HG02970 (cell line): ENCODE results near the gene MPZL3.

Source experiments
- ATAC-seq: cut with Tn5 transposase; IDR thresholded peaks from one replicate; pipeline ENCODE4 v1.9.1; 2021; ENCODE audit warnings: mild to moderate bottlenecking, moderate library complexity, moderate number of reproducible peaks; ENCODE audit not compliant: unreplicated experiment, low FRiP score

MPZL3 gene, protein sequence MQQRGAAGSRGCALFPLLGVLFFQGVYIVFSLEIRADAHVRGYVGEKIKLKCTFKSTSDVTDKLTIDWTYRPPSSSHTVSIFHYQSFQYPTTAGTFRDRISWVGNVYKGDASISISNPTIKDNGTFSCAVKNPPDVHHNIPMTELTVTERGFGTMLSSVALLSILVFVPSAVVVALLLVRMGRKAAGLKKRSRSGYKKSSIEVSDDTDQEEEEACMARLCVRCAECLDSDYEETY

DNA sequence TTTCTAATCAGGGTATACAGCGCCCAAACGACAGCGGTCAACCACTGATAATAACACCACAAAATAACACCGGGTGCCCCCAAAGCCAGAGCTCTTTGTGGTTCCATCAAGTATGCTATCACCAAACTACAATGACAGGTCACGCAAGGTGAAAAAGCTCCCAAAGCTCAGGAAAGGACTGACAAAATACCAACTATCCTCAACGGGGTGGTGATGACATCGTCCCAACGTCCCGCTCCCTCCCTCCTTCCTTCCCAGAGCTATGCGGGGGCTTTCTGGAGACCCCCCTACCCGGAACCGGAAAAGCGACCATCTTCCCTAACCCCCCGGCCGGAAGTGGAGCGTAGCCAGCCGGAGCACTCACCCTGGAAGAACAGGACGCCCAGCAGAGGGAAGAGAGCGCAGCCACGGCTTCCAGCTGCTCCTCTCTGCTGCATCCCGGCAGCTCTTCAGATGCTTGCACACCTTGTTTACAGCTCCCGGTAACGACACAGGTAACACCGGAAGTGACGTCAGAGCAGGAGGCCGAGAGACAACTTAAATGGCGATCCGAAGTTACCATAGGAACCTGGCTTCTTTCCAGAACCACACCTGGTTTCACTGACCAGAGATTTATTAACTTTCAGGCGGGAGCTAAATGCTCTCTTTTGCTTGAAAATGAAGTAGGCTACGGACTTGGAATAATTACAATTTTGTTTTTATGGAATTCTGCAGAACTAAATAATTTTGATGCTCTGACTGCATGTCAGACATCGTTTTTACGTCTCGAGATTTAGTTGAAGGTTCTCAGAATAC lies at the start of gene MPZL3:
Gene MPZL3 (minus strand): TSS at position 508 of the 795 bp plus-strand sequence. CDS start 71 bp downstream, at position 437.
- ATAC-seq = peak; percentile 62

DNA sequence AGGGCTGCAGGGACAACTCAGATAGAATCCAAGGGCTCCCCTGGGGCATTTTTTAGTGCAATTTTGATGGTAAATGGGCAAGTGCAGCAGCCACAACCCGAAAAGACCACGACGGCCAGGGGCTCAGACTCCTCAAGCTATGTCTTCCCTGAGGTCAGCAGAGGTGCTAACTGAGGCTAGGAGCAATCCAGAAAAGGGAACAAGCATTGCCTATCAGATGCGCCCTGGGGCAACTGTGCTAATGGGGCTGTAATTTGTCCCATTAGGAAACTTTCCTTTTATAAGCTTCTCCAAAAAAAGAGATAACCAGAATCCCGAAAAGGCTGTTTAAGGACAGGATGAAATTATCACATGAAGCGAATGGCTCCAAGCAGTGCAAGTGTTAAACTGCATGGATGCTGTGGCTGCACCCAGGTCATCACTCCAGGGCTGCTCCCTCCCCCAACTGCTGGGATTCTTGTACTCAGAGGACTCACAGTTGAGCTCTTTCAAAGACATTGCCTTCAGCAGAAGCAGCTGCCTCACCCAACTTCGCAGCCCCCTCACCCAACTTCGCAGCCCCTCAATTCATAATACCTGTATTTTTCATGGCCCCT lies 49.5 kb upstream of the MPZL3 start:
- no peak for ATAC-seq

DNA sequence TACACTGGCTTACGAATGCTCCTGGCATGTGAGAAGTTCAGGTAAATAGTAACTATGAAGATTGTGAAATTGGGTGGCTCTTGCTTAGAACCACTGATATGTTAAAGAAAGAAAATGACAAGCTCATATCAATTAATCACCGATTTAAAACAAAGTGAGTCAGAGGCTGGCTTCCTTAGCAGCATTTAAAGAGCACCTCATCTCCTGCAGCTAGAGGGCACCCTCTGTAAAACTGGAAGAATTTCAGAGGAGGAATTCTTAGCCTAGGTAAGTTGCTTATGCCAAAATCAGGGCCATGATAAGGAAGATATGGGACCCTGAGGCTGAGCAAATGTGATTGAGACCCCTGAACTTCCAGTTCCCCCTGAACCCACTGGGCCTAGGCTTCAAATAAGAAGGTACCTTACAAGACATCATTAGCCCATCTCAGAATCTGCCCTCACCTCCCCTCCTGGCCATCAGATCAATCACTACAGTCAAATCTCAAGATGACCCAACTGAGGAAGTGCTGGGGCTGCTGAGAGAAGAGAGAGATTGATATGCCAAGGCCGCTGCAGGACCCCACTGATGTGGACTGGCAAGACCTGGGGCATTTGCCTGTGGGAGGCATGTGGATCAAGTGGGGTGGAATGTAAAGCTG lies 43.8 kb upstream of the MPZL3 start:
- ATAC-seq = no peak

DNA sequence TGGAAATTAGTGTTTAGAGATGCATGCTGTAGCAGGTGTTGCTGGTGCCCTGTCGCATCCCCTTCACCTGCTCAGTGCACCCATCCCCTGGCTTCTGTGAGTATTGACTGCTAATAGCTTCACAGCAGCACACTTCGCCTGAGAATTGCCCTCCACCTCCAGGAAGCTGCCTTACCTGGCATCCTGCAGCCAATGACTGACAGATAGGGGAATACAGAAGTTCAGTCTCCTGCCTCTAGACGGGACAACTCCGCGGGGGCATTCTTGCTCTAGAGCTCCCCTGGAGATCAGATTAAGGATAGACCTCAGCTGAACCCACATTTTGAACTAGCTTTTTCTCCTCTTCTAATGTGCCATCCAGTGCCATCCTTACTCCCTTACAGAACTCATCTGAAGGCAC lies 43.0 kb upstream of the MPZL3 start:
- no peak for ATAC-seq

DNA sequence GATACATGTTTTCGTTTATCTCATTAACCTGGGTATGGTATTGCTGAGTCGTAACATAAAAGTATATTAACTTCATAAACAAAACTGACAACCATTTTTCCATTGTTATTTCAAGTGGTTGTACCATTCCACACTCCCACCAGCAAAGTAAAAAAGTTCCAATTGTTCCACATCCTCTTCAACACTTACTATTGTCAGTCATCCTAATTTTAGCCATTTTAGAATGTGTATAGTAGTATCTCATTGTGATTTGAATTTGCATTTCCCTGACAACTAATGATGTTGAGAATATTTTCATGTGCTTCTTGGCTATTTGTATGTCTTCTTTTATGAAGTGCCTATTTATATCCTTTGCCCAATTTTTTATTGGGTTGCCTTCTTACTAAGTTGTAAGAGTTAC lies 41.9 kb upstream of the MPZL3 start:
- no peak for ATAC-seq

DNA sequence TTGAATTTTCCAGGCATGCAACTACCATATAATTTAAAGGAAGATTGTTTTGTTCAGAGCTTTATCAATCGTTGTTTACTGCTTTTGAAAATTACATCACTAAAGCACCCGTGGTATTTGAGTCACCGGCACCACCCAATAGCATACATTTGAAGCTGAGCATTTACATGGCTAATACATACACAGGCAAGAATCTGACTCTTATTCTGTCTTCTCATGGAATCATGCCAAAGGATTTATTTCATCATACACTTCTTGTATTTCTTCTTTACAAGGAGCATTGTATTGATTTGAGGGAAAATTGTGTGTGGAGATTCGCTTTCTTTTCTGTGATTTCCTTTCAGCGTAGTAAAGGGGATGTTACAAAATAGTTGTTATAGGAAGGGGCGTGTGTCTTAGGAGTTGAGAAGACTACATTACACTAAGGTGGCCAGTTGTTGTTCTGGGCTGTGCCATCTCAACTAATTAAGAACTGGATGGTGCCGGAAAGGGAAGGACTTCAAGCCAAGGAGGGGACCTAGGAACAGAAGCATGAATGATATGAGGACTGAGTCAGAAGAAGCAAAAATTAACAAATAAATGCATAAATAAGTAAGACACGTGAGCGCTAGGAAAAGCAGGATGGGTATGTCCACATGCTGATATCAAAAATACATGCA lies 39.4 kb upstream of the MPZL3 start:
- no peak for ATAC-seq

DNA sequence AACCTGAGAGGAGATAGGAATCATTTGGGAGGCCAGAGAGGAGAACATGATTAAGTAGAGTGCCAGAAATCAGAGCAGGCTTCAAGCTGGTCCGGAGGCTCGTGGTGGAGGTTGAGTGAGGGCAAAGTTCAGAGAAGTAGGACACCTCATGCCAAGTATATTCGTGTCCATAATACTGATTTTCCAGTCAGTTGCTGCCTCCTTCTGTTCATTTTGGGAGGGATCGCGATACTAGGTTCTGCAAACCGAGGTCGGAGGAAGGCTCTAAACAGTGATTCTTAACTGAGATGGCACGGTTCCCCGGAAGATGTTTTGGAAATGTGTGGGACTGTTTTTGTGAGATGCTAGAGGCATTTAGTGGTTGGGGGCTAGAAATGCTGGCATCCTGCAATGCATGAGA lies 38.8 kb upstream of the MPZL3 start:
- ATAC-seq = no peak

DNA sequence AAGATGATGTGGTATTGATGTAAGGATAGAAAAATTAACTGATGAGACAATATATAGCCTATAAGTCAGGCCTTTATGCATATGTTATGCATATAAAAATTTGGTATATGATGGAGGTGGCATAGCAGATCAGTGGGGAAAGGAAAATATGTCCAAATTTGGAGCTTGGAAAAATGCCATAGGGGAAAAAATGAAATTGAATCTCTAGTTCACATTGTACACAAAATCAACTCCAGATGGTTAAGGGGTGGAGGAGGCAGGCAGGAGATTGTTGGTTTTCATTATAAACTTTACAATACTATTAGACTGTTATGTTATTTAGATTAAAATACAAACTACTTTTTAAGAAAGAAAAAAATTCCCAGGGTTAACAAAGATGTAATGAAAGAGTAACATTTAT lies 37.2 kb upstream of the MPZL3 start:
- no peak for ATAC-seq

DNA sequence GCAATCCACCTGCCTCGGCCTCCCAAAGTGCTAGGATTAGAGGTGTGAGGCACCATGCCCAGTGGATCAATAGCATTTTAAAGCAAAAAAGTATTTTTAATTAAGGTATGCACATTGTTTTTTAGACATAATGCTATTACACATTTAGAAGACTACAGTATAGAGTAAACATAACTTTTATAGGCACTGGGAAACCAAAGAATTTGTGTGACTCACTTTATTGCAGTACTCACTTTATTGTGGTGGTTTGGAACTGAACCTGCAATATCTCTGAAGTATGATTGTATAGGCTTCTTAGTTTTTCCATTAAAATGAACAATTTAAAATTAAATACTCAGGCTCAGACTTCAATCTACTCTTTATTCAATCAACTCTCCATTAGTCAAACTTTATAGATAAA lies 34.8 kb upstream of the MPZL3 start:
- ATAC-seq = no peak

DNA sequence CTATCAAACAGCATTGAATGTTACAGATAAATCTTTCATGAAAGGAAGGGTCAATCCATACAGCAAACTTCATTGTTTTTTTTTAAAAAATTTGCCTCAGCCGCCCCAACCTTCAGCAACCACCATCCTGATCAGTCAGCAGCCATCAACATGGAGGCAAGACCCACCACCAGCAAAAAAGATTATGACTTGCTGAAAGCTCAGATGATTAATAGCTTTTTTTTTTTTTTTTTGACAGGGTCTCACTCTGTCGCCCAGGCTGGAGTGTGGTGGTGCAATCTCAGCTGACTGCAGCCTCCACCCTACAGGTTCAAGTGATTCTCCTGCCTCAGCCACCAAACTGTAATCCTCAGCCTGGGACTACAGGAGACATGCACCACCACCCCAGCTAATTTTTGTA lies 34.4 kb upstream of the MPZL3 start:
- no peak for ATAC-seq

DNA sequence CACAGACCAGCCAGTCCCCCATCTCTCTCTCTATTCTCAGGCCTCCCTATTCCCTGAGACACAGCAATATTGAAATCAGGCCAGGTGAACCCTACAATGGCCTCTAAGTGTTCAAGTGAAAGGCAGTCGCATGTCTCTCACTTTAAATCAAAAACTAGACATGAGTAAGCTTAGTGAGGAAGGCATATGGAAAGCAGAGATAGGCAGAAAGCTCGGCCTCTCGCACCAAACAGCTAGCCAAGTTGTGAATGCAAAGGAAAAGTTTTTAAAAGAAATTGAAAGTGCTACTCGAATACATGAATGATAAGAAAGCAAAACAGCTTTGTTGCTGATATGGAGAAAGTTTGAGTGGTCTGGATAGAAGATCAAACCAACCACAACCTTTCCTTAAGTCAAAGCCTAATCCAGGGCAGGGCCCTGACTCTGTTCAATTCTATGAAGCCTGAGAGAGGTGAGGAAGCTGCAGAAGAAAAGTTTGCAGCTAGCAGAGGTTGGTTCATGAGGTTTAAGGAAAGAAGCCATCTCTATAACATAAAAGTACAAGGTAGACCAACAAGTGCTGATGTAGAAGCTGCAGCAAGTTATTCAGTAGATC lies 31.7 kb upstream of the MPZL3 start:
- no peak for ATAC-seq

DNA sequence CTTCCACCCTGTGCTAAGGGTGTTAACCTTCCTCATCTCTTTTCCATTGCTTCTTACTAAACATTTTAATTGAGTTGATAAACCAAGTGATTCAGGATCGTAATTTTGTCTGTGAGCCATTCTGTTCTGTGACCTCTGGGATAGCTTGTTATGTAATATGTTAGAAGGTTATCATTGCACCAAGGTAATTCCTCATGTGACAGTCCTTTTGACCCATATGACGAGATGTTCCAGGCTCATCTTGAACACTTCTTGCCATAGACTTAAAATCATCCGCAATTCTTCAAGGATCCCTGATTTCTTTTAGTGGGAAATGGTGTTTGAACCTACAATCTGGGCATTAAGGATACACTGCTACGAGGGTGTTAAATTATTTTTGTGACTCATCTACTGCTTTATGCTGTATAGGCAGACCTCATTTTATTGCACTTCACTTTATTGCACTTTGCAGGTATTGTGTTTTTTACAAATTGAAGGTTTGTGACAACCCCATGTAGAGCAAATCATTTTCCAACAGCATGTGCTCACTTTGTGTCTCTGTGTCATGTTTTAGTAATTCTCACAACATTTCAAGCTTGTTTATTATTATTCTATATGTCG lies 31.0 kb upstream of the MPZL3 start:
- no peak for ATAC-seq

DNA sequence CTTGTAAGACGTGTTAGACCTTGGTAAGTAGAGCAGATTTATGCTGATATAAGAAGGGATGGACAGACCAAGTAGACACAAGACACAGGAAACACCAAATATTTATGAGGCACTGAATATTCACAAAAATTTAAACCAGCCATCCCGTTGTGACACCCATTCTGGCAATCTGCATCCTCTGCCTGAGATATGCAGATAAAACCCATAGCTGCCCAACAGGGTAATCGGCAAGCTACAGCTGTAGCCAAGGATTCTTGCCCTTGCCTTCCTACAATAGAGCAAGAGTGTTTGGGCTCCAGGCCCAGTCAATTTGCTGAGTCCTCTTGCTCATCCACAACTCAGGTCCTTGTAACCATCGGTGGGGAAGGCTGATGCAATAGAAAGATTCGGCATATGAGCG lies 30.4 kb upstream of the MPZL3 start:
- no peak for ATAC-seq

DNA sequence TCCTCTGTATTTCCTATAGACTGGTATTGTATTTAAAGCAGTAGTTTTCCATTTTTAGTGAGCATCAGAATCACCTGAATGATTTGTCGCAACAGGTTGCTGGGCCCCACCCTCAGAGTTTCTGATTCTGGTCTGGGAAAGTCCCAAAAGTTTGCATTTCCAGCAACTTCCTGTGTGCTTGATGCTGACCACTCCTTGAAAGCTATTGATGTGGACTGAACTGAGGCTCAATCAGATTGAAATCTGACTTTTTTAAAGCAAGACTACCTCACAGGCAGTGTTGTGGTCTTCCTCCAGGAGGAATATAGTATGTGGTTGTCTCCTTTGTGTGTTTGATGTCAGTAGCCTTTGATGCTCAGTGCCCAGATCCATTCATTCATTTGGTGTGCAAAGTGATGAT lies 29.1 kb upstream of the MPZL3 start:
- ATAC-seq = no peak

DNA sequence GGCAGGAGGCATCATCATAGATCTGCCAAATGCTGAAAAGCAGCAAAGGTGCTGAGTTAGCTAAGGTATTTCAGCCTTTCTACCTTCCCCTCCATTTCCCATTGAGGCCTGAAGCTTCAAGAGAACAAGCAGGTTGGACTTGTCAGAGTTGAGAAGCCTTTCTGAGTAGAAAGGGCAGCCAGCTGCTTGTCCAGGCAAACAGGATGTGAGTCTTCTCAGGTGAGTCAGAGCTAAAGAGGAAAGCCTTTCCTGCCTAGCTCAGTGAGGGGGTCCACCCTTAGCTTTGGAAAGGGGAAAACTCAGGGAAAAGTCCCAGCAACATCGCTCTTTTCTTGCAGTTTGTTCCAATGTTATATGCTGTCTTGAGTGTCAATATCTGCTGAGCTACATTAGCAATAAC lies 25.1 kb upstream of the MPZL3 start:
- ATAC-seq = no peak

DNA sequence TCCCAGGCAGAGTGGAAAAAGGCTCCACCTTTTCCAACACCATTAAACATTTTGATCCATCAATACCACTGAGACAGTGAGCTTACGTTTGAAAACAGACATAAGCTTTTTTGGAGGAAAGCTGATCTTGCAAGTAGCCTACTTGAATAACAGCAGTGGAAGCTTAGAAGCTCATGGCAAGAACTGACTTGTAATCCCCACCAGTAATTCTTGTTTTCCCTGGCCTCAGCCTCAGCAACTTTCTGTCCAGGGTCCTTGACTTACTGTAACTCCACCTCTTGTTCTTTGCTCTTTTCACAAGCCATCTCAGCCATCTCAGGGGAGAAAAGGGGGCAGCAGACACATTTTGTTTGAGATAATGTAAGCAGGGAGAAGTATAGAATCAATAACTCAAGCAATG lies 24.3 kb upstream of the MPZL3 start:
- no peak for ATAC-seq

DNA sequence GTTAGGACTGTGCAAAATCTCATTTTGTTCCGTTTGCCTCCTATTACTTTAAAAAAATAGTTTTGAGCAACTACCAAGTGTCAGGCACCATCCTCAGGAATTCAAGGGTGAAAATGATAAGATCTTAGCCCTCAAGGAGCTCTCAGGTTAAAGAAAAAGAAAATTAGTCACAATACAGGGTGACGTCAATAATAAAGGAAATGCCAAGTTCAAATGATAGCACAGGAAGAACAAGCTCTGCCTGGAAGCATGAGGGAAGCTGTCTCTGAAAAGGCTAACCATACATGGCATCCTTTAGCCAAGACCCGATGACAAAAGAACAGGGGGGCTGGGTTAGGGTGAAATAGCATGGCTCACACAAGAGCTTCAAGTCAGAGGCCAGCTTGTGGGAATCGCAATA lies 23.0 kb upstream of the MPZL3 start:
- ATAC-seq = no peak

DNA sequence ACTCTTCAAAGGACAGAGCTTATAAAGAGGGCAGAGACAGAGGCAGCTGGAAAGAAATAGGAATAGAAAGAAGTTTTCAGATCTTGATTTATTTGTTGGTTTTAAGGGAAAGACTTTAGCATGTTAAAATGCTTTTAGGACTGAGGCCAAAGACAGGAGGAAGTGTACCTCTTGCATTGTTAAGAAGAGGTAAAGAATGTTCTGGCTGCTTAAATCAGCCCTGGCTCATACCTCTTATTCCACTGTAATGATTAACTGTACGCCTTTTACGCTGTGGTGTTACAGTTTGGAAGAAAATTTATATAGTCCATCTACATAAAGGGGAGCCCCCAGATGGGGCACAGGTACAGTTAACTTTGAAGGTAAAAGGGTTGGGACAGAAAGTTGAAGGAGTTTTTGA lies 22.0 kb upstream of the MPZL3 start:
- no peak for ATAC-seq

DNA sequence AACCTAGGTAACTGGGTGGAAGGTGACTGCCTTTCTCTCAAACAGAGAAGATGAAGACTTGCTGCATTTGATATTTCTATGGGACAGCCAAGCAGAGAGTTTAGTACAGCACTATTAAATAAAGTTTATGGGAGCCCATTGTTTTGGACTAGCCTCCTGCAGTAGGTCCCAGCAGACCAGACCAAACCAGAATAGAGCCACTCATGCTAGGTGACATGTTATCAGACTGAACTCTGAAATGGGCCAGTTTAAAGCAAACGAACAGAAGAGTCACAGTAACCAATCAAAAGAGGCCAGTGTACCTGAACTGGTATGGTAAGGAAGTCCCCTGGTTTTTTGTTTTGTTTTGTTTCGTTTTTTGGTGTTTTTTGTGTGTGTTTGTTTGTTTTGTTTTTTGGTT lies 19.8 kb upstream of the MPZL3 start:
- no peak for ATAC-seq

DNA sequence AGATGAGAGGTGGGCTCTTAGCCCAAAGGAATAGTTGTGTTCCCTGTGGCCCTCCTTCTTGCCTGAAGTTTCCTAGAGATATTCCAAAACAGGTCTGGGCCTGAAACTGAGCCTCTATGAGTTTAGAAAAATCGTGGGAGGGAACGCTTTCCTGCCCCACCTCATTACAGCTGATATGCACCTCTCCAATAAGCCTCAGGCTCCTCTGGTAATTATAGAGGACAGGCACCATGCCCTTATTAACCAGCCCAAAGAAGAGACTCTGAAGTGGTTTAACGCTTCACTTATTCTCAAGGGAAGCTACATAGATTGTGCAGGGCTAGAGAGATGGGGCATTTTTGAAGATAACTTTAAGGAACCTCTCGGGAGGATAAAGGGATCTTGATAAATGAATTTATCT lies 15.3 kb upstream of the MPZL3 start:
- no peak for ATAC-seq
